ENCODE data around the gene PID1. TPM values are rescaled to one million over a fixed set of nuclear protein-coding genes. Genes with fewer than 3 reads are reported as not detected.

Gene PID1
- total RNA-seq, 2 donors from 2014 or later: 30.2 to 40.3 TPM

GRCh38 chr2:229141424-229142025, 129.6 kb downstream of the PID1 start:
- Histone ChIP-seq H3K27me3 (no peaks in the 10 kb centered on the region), H3K9ac (ENCODE audit: low read depth in 2 of 2, low read length in 2 of 2) (no peak overlapping the region), H3K36me3 (no peaks in the 10 kb centered on the region), H3K27ac (no peak overlapping the region), H3K4me1 (no peaks in the 10 kb centered on the region), H3K9me3 (no peaks in the 10 kb centered on the region), H3K4me3 (no peak overlapping the region)
- no peak for DNase-seq
- no peak for TF ChIP-seq CTCF (IDR thresholded peaks at IDR 0.05)
- intact Hi-C loops (cut with DNase I): no loop called here

- Histone ChIP-seq H3K27ac (no peak overlapping the region), H3K9me3 (no peaks in the 10 kb centered on the region), H3K9ac (ENCODE audit: low read depth in 2 of 2, low read length in 2 of 2) (no peak overlapping the region), H3K4me1 (no peaks in the 10 kb centered on the region), H3K4me3 (no peak overlapping the region), H3K36me3 (no peaks in the 10 kb centered on the region), H3K27me3 (no peaks in the 10 kb centered on the region)
- TF ChIP-seq CTCF (IDR thresholded peaks at IDR 0.05): no peak
- intact Hi-C loops (cut with DNase I): loop anchor here (5.0 kb wide), 1 partner anchor 135 kb away; the partner anchor contains the start of gene PID1
- no peak for DNase-seq
Observed at GRCh38 chr2:229137639-229138038, 133.4 kb downstream of the PID1 start.

GRCh38 chr2:229137066-229137465, 134.0 kb downstream of the PID1 start:
- intact Hi-C loops (cut with DNase I): loop anchor here (5.0 kb wide), 1 partner anchor 135 kb away; the partner anchor contains the start of gene PID1
- Histone ChIP-seq H3K27me3 (no peaks in the 10 kb centered on the region), H3K36me3 (no peaks in the 10 kb centered on the region), H3K4me3 (no peak overlapping the region), H3K27ac (no peak overlapping the region), H3K9me3 (no peaks in the 10 kb centered on the region), H3K9ac (ENCODE audit: low read depth in 2 of 2, low read length in 2 of 2) (no peak overlapping the region), H3K4me1 (no peaks in the 10 kb centered on the region)
- DNase-seq: no peak
- no peak for TF ChIP-seq CTCF (IDR thresholded peaks at IDR 0.05)

- TF ChIP-seq CTCF (IDR thresholded peaks at IDR 0.05): peak; percentile 22
- no peak overlapping the region for H3K4me3 ChIP-seq
- peak; percentile 53 for DNase-seq
- intact Hi-C loops (cut with DNase I): loop anchor here (5.0 kb wide), 1 partner anchor 454 kb away; no protein-coding TSS in a partner anchor
- H3K9me3 ChIP-seq: no peaks in the 10 kb centered on the region
- no peaks in the 10 kb centered on the region for H3K4me1 ChIP-seq
- H3K36me3 ChIP-seq: no peaks in the 10 kb centered on the region
- H3K27me3 ChIP-seq: no peaks in the 10 kb centered on the region
- no peak overlapping the region for H3K9ac ChIP-seq (ENCODE audit: low read depth in 2 of 2, low read length in 2 of 2)
- no peak overlapping the region for H3K27ac ChIP-seq
Observed at GRCh38 chr2:229133155-229133772, 137.8 kb downstream of the PID1 start.

- intact Hi-C loops (cut with DNase I): loop anchor here (5.0 kb wide), 1 partner anchor 455 kb away; no protein-coding TSS in a partner anchor
- Histone ChIP-seq H3K4me1 (no peaks in the 10 kb centered on the region), H3K9ac (ENCODE audit: low read depth in 2 of 2, low read length in 2 of 2) (no peak overlapping the region), H3K27ac (no peak overlapping the region), H3K27me3 (no peaks in the 10 kb centered on the region), H3K36me3 (no peaks in the 10 kb centered on the region), H3K4me3 (no peak overlapping the region), H3K9me3 (no peaks in the 10 kb centered on the region)
- DNase-seq: no peak
- no peak for TF ChIP-seq CTCF (IDR thresholded peaks at IDR 0.05)
Observed at GRCh38 chr2:229132236-229132635, 138.9 kb downstream of the PID1 start.

All from colonic mucosa (tissue), 4 donors.